HG02884 (cell line): ENCODE results near the gene PSMG3.
"Not testable (repeated sequence)": the region's sequence is repeated elsewhere in the genome, so short reads cannot be mapped to it uniquely, and the experiment has no call there.

Experiments used
- ATAC-seq: cut with Tn5 transposase; IDR thresholded peaks from one replicate; pipeline ENCODE4 v1.9.1; 2021; ENCODE audit warnings: mild to moderate bottlenecking, moderate library complexity; ENCODE audit not compliant: unreplicated experiment

PSMG3 gene

GRCh38 chr7:1597066-1597760 is 27.4 kb upstream of the PSMG3 start:
- no peak for ATAC-seq

DNA sequence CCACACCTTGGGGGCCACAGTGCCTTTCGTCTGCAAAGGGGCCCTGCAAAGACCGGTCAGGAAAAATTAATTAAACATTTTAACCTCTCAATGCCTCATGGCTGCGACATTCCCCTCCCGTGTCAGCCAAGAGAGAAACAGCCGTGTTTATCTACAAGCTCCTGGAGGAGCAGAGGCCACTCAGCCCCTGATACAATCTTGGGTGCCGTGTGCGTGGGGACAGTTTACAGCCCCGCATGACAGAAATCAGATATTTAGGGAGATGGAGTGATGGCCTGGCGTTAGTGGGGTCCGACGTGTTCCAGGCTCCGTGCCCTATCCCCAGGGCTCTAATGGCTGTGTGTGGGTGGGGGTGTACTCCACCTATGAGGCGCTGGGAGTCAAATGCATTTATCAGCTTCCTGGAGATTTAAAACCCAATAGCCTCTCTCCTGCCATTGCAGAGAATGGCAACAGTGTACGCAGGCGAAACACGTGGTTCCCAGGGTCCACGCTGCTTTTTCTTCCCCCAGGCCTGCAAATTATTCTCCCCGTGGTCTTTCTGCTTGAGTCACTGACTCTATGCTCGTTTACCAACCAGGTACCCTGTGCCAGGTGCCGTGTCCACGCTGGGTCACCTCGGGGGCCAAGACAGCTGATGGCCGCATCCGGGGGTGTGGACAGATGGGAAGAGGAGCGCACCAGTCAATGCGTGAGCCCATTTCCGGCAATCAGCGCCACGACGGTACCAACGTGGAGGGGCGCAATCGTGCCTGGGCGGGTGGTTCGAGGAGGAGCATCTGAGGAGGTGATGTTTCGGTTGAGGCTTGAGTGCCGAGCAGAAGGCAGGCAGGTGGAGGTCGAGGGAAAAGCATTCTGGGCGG is 26.6 kb upstream of the PSMG3 start:
- no peak for ATAC-seq

- ATAC-seq = no peak
These were observed 25.8 kb upstream of the PSMG3 start for GRCh38 chr7:1595636-1596035.

GRCh38 chr7:1595027-1595426 is 25.2 kb upstream of the PSMG3 start:
- no peak for ATAC-seq

- ATAC-seq = no peak
These were observed 24.1 kb upstream of the PSMG3 start for GRCh38 chr7:1593904-1594421.

DNA sequence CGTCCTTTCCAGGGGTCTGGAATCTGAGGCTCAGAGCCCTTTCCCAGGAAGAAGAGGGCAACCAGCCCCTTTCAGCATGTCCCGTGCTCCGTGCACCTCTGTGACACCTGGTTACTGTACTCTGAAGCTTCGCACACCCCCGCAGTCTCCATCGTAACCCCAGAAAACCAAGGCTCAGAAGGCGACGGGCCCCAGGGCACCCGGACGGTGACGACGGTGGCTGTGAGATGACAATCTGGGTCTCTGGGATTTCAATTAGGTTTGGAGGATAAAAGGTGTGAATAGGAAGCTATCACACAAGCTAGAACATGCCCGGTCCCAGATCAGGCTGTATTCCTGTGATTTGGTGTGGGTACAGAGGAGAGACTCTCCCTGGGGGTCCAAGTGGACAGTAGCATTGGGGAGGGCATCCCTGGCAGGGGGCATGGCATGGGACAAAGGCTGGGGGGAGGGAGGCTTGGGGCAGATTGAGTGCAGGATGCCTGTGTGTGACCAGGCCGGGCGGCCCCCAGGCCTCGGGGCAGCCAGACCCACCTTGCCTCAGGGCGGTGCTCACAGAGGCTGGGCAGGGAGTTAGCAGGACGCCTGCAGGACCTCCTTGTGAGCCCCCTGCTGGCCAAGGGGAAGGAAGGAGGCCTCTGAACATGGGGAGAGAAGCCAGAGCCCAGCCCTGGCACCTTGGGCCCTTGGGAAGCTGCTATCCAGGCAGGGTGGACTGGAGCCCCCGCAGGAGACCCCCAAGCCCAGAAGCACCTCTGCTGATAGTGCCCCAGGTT is 23.4 kb upstream of the PSMG3 start:
- no peak for ATAC-seq

DNA sequence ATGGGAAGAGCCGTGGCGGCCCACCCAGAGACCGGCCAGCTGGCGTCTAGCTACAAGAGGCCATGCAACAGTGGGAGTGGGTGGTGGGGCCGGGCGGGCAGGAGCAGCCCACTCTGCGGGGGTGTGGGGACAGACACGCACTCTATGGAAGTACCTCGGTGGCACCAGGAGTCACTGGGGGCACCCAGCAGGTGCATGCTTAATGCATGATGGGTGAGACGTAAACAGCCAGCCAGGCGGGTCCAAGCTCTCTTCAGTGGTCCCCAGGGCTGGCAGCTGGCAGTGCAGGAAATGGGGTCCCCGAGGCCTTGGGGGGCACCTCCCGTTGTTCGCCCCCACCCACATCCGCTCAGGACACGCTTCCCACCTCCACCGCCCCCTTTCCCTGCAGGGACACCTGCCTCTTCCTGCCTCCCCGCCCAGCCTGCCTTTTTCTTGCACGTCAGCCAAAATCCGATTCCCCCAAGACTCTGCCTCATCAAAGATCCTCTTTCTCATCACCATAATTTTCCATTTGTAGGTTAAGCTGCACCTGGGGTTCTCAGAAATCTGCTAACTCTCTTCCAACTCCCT is 22.6 kb upstream of the PSMG3 start:
- ATAC-seq = no peak

- ATAC-seq = no peak
These were observed 22.0 kb upstream of the PSMG3 start for GRCh38 chr7:1591876-1592275.

DNA sequence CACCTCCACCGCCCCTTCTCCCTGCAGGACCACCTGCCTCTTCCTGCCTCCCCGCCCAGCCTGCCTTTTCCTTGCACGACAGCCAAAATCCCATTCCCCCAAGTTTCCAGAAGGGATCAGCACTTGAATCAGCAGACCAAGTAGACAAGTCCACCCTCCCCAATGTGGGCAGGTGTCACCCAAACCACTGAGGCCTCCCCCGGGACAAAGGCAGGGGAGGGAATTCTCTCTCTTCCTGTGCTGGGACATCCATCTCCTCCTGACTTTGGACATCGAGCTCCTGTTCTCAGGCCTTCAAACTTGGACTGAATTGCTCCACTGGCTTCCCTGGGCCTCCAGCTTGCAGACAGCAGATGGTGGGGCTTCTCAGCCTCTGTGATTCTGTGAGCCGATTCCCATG is 21.6 kb upstream of the PSMG3 start:
- no peak for ATAC-seq

DNA sequence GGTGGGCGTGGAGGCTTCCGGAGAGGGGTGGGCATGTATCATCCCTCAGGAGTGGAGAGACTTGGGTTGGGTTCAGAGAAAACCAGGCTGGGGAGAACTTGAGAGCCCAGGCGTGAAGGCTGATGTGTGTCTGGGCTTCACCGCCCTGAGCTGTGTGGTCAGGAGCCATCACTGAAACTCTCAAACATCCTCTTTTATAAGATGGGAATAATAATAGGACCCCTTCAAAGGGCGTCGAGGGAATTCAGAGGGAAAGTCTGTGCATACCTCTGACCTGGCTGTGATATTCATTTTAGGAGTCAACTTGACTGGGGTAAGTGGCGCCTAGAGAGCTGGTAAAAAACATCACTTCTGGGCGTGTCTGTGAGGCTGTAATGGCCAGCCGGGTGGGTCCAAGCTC is 21.1 kb upstream of the PSMG3 start:
- ATAC-seq = no peak

DNA sequence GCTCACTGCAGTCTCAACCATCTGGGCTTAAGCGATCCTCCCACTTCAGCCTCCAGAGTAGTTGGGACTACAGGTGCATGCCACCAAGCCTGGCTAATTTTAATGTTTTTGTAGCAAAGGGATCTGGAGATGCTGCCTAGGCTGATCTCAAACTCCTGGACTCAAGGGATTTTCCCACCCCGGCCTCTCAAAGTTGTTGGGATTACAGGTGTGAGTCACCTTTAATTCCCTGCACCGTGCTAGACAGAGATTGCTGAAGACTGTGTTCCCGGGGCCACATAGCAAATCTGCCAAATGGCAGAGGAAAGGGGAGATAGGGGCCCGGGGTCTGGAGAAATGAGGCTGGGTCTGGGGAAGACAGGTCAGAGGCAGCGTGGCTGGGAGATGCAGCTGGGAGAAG is 20.6 kb upstream of the PSMG3 start:
- ATAC-seq = no peak

DNA sequence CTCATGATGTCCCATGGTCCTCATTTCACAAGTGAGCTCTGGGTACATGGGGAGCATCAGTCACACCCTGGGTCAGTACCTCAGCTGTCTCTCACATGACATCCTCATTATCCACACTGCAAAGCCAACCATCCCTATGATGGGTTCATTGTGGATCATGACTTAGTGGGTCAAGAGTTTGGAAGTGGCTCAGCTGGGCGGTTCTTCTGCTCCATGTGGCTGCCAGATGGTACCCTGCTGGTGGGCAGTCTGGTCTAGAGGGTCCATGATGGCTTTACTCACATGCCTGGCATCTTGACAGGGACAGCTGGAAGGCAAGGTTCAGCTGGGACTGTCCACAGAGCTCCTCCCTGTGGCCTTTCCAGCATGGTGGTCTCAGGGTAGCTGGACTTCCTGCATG is 19.1 kb upstream of the PSMG3 start:
- ATAC-seq = no peak

GRCh38 chr7:1587738-1588137 is 17.9 kb upstream of the PSMG3 start:
- no peak for ATAC-seq

DNA sequence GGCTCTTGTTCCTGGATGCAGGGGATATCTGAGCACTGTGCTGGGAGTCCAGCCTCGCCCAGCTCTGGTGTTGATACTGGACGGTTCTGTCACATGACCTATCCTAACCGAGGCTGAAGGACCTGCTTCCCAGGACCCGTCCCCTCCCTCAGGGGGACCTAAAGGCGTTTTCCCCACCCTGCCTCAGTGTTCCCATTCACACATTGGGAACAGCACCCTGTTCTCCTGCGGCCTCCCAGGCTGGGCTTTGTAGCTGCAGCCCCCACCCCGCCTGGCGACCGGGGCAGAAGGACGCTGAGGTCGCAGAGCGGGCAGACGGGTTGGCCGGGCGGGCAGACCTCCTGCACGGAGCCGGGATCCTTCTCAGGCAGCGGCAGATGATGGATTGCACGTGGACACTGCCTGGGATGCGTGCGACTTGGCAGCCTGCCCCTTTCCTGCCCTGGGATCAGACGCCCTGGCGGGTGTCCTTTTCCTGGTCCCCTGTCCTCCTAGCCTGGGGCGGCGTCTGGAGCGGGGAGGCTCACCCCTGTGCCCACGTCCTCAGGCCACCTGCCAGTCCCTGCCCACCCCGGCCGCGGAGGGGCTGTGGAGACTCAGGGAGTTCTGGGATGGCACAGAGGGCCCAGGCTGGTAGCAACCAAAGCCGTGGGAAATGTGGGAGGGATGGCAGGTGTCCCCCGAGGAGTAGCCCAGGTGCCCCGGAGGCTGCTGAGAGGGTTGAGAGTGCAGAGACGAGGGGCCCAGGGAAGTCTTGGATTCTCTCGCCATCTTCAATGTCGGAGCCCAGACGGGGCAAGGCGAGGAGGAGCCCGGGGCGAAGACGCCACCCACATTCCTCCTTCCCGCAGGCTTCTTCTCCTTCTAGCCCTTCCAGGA is 17.2 kb upstream of the PSMG3 start:
- ATAC-seq = no peak

GRCh38 chr7:1586126-1586826 is 16.4 kb upstream of the PSMG3 start:
- ATAC-seq = no peak

DNA sequence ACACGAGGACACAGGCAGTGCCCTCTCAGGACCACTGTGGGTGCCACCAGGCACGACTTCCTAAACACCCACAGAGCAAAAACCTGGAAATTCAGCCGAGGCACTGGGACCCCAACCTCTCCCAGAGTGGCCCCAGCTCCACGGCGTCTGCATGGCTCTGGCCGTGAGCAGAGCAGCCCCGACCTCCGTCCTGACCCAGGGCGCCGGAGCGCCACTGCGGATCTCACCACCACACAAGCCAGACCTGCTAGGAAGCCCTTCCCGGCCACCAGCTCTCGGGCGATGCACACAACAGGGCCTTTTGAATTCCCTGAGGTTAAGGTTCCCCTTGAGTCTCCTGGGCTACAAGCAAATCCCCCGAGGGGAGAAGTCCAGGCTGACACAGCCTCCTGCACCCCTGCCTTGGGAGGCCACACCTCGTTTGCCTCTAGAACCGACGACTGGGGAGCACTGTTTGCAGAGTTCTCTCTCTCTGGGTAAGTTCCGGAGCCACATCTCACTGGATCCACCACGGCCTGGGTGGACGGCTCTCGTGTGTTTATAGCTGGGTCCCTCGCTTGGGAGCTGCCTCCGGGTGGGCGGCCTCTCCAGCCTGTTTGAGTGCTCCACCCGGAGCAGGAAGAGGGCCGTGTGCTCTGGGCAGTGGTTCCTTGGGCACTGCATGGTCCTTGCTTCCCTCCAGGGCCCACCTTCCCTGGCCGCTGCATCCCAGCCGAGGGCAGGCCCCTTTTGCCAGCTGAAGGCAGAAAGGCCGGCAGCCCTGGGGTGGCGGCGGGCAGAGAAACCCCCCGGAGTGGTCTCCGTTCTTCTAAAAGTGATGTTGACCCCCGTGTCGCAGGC is 15.5 kb upstream of the PSMG3 start:
- no peak for ATAC-seq

DNA sequence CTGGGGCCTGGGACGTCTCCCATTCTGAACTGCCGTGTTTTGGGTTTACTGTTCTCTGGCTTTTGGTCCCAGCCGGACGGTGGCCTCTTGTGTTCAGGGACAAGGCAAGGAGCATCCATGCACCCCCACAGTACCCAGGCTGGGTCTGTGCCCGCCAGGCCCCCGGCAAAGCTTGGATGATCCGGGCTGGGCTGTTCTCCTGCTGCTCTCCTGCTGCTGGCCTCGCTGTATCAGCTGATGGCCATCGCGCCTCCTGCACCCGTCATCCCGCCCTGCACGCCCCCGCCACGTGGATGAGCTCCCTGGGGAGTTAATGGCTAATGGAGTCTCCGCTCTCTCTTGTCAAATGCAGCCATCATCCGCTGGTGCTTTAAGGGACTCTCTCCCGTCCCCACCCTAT is 14.9 kb upstream of the PSMG3 start:
- no peak for ATAC-seq

GRCh38 chr7:1583241-1583930 is 13.6 kb upstream of the PSMG3 start:
- ATAC-seq = not testable (repeated sequence)
